ENCODE results near the gene AARS1. TPM values are rescaled to one million over a fixed set of nuclear protein-coding genes. Genes with fewer than 3 reads are reported as not detected.

Gene AARS1
- total and polyA plus RNA-seq, 2 of the 8 experiments (the other 6 are each of a cell fraction or from before 2014, with no cell fraction given), result 130 to 235 TPM

- TF ChIP-seq SIX5 (IDR thresholded peaks at IDR 0.05; ENCODE audit: low read depth, low read length) (no peak), YY1 (IDR thresholded peaks at IDR 0.05; ENCODE audit: low read depth, low read length) (no peak), CHD7 (IDR thresholded peaks at IDR 0.05; ENCODE audit: insufficient replicate concordance, low read length) (no peak), EZH2 (IDR thresholded peaks at IDR 0.05; ENCODE audit: low read depth, low read length, severe bottlenecking) (no peak), E2F6 (IDR thresholded peaks at IDR 0.05) (no peak), JUND (IDR thresholded peaks at IDR 0.05; ENCODE audit: low read length) (no peak), GTF2F1 (IDR thresholded peaks at IDR 0.05; ENCODE audit: borderline replicate concordance, low read depth, low read length) (no peak), TCF12 (IDR thresholded peaks at IDR 0.05; ENCODE audit: low read depth, low read length) (no peak), BACH1 (IDR thresholded peaks at IDR 0.05; ENCODE audit: low read length) (peak; percentile 71)
These were observed 10.0 kb upstream of the AARS1 start, which contains the start of gene DDX19B (continued) for GRCh38 chr16:70298988-70299938.

Measured in H1 (cell line).